Measurements from ENCODE around the gene OIP5.
"Not testable (repeated sequence)": the region's sequence is repeated elsewhere in the genome, so short reads cannot be mapped to it uniquely, and the experiment has no call there.

OIP5 gene

DNA sequence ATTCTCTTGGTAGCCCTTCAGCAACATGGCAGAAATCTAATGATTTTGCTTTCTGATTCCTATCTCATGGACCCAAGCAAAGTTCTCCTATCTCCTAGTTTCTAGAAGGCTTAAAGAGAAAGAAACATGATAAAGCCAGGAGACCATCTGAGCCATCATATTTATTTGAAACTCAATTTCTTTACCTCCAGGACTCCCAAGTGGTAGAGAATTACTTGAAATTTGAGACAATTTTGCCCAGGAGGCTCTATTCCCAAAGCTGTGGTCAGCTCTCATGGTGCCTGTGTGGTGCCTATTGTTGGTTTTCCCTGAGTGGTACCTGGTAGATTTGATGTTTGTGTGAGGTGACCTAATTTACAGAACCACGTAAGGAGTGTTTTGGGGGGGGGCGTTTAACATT lies 62.5 kb downstream of the OIP5 start:
- WGBS (ENCODE audit: extremely low coverage, insufficient coverage, insufficient read length), result no CpG with 5 or more reads among the region's 2 CpGs
- no peak overlapping the region for H3K9ac ChIP-seq (ENCODE audit: low read length)
- no peaks in the 10 kb centered on the region for H3K9me3 ChIP-seq (ENCODE audit: insufficient read depth, low read depth, low read length)

GRCh38 chr15:41263891-41264351 lies 68.5 kb downstream of the OIP5 start:
- Histone ChIP-seq H3K4me1 (ENCODE audit: control insufficient read depth in 1 of 2, insufficient read depth in 2 of 2, low read length in 2 of 2) (peaks cover 0 to 2% of the 10 kb centered on the region in 2 experiments), H3K79me1 (ENCODE audit: low read length) (no peaks in the 10 kb centered on the region), H3K4me3 (ENCODE audit: low read depth, low read length) (no peak overlapping the region), H4K12ac (ENCODE audit: low read depth, low read length) (no peak overlapping the region), H2BK12ac (ENCODE audit: low read length) (no peak overlapping the region), H2AK5ac (ENCODE audit: low read length) (no peak overlapping the region), H3K18ac (ENCODE audit: low read length) (no peak overlapping the region), H2BK5ac (ENCODE audit: low read depth, low read length, poor library complexity) (no peak overlapping the region), H3K4ac (ENCODE audit: low read depth, low read length) (no peak overlapping the region), H3K36me3 (ENCODE audit: control insufficient read depth in 1 of 2, insufficient read depth in 2 of 2, low read length in 2 of 2) (peaks cover 11 to 12% of the 10 kb centered on the region in 2 experiments), H3K9ac (ENCODE audit: low read length) (no peak overlapping the region), H3K79me2 (ENCODE audit: control insufficient read depth, insufficient read depth, low read length, poor library complexity) (no peaks in the 10 kb centered on the region), H3K4me2 (ENCODE audit: low read length) (no peak overlapping the region), H3K23ac (ENCODE audit: low read length) (no peak overlapping the region), H2AFZ (ENCODE audit: insufficient read depth, low read length, poor library complexity) (no peak overlapping the region), H3K27ac (ENCODE audit: low read depth, low read length) (no peak overlapping the region), H2BK120ac (ENCODE audit: insufficient read depth, low read length, poor library complexity) (no peak overlapping the region), H3K14ac (ENCODE audit: low read length) (no peak overlapping the region), H3K9me3 (ENCODE audit: insufficient read depth, low read depth, low read length) (no peaks in the 10 kb centered on the region), H4K91ac (ENCODE audit: low read depth, low read length) (no peak overlapping the region), H3K27me3 (ENCODE audit: insufficient read depth, low read length) (no peaks in the 10 kb centered on the region), H4K8ac (ENCODE audit: low read depth, low read length) (no peak overlapping the region)
- DNase-seq, result no peak
- no CpG with 5 or more reads among the region's 6 CpGs for WGBS (ENCODE audit: extremely low coverage, insufficient coverage, insufficient read length)

More for the DNA sequence above, 62.5 kb downstream of the OIP5 start:
- H3K79me1 ChIP-seq (ENCODE audit: low read length), result no peaks in the 10 kb centered on the region
- H2BK120ac ChIP-seq (ENCODE audit: insufficient read depth, low read length, poor library complexity), result no peak overlapping the region
- H3K4me3 ChIP-seq (ENCODE audit: low read depth, low read length), result no peak overlapping the region
- H2AFZ ChIP-seq (ENCODE audit: insufficient read depth, low read length, poor library complexity), result no peak overlapping the region
- H3K23ac ChIP-seq (ENCODE audit: low read length), result no peak overlapping the region
- no peak overlapping the region for H4K12ac ChIP-seq (ENCODE audit: low read depth, low read length)
- no peaks in the 10 kb centered on the region for H3K4me1 ChIP-seq (ENCODE audit: control insufficient read depth in 1 of 2, insufficient read depth in 2 of 2, low read length in 2 of 2)
- no peak overlapping the region for H4K91ac ChIP-seq (ENCODE audit: low read depth, low read length)
- H3K36me3 ChIP-seq (ENCODE audit: control insufficient read depth in 1 of 2, insufficient read depth in 2 of 2, low read length in 2 of 2), result peaks cover 16 to 18% of the 10 kb centered on the region in 2 experiments
- no peak for DNase-seq
- H3K27ac ChIP-seq (ENCODE audit: low read depth, low read length), result no peak overlapping the region
- no peak overlapping the region for H3K4ac ChIP-seq (ENCODE audit: low read depth, low read length)
- no peak overlapping the region for H2AK5ac ChIP-seq (ENCODE audit: low read length)
- H3K79me2 ChIP-seq (ENCODE audit: control insufficient read depth, insufficient read depth, low read length, poor library complexity), result no peaks in the 10 kb centered on the region
- no peak overlapping the region for H3K4me2 ChIP-seq (ENCODE audit: low read length)
- no peaks in the 10 kb centered on the region for H3K27me3 ChIP-seq (ENCODE audit: insufficient read depth, low read length)
- H3K14ac ChIP-seq (ENCODE audit: low read length), result no peak overlapping the region
- H3K18ac ChIP-seq (ENCODE audit: low read length), result no peak overlapping the region
- H2BK12ac ChIP-seq (ENCODE audit: low read length), result no peak overlapping the region
- no peak overlapping the region for H4K8ac ChIP-seq (ENCODE audit: low read depth, low read length)
- no peak overlapping the region for H2BK5ac ChIP-seq (ENCODE audit: low read depth, low read length, poor library complexity)

DNA sequence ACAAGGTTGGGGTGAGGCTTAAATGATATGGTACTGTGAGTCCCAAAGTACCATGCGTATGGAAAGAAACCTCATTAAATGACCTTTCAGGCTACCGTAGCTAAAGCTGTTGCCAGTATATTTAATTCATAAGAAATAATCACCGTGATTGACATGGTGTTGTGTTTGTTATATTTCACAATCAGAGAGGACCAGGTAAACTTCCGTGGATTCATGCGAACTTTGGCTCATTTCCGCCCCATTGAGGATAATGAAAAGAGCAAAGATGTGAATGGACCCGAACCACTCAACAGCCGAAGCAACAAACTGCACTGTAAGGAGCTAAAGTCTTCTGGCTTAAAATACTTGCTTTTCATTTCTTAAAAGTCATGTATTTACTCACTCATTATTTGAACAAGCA lies 69.8 kb downstream of the OIP5 start:
- Histone ChIP-seq H2AFZ (ENCODE audit: insufficient read depth, low read length, poor library complexity) (no peak overlapping the region), H3K14ac (ENCODE audit: low read length) (no peak overlapping the region), H3K79me1 (ENCODE audit: low read length) (no peaks in the 10 kb centered on the region), H3K27me3 (ENCODE audit: insufficient read depth, low read length) (no peaks in the 10 kb centered on the region), H3K36me3 (ENCODE audit: control insufficient read depth in 1 of 2, insufficient read depth in 2 of 2, low read length in 2 of 2) (peaks cover 7 to 14% of the 10 kb centered on the region in 2 experiments), H3K27ac (ENCODE audit: low read depth, low read length) (no peak overlapping the region), H3K9me3 (ENCODE audit: insufficient read depth, low read depth, low read length) (no peaks in the 10 kb centered on the region), H3K4me1 (ENCODE audit: control insufficient read depth in 1 of 2, insufficient read depth in 2 of 2, low read length in 2 of 2) (peaks cover 0 to 2% of the 10 kb centered on the region in 2 experiments), H3K9ac (ENCODE audit: low read length) (no peak overlapping the region), H2AK5ac (ENCODE audit: low read length) (no peak overlapping the region), H4K91ac (ENCODE audit: low read depth, low read length) (no peak overlapping the region), H2BK12ac (ENCODE audit: low read length) (no peak overlapping the region), H3K18ac (ENCODE audit: low read length) (no peak overlapping the region), H3K4ac (ENCODE audit: low read depth, low read length) (no peak overlapping the region), H4K8ac (ENCODE audit: low read depth, low read length) (no peak overlapping the region), H3K79me2 (ENCODE audit: control insufficient read depth, insufficient read depth, low read length, poor library complexity) (no peaks in the 10 kb centered on the region), H2BK5ac (ENCODE audit: low read depth, low read length, poor library complexity) (no peak overlapping the region), H2BK120ac (ENCODE audit: insufficient read depth, low read length, poor library complexity) (no peak overlapping the region), H3K23ac (ENCODE audit: low read length) (no peak overlapping the region), H3K4me3 (ENCODE audit: low read depth, low read length) (no peak overlapping the region), H4K12ac (ENCODE audit: low read depth, low read length) (no peak overlapping the region), H3K4me2 (ENCODE audit: low read length) (no peak overlapping the region)
- no peak for DNase-seq
- WGBS (ENCODE audit: extremely low coverage, insufficient coverage, insufficient read length), result no CpG with 5 or more reads among the region's 8 CpGs

DNA sequence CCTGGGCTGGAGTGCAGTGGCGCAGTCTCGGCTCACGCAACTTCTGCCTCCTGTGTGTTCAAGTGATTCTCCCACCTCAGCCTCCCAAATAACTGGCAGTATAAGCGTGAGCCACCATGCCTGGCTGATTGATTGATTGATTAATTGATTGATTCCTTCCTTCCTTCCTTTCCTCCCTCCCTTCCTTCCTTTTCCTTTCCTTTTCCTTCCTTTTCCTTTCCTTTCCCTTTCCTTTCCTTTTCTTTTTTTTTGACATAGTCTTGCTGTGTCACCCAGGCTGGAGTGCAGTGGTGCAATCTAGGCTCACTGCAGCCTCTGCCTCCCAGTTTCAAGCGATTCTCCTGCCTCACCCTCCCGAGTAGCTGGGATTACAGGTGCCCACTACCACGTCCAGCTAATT lies 71.5 kb downstream of the OIP5 start:
- not testable (repeated sequence) for H3K79me1 ChIP-seq (ENCODE audit: low read length); H2AK5ac ChIP-seq (ENCODE audit: low read length); H3K4me3 ChIP-seq (ENCODE audit: low read depth, low read length); H4K91ac ChIP-seq (ENCODE audit: low read depth, low read length); H3K23ac ChIP-seq (ENCODE audit: low read length); H4K12ac ChIP-seq (ENCODE audit: low read depth, low read length); H2BK5ac ChIP-seq (ENCODE audit: low read depth, low read length, poor library complexity); H3K27ac ChIP-seq (ENCODE audit: low read depth, low read length); H3K9ac ChIP-seq (ENCODE audit: low read length); H2AFZ ChIP-seq (ENCODE audit: insufficient read depth, low read length, poor library complexity); H2BK120ac ChIP-seq (ENCODE audit: insufficient read depth, low read length, poor library complexity); H3K27me3 ChIP-seq (ENCODE audit: insufficient read depth, low read length); H3K79me2 ChIP-seq (ENCODE audit: control insufficient read depth, insufficient read depth, low read length, poor library complexity); H3K4me2 ChIP-seq (ENCODE audit: low read length); H3K9me3 ChIP-seq (ENCODE audit: insufficient read depth, low read depth, low read length); H3K14ac ChIP-seq (ENCODE audit: low read length); DNase-seq; H2BK12ac ChIP-seq (ENCODE audit: low read length); H3K4me1 ChIP-seq (ENCODE audit: control insufficient read depth in 1 of 2, insufficient read depth in 2 of 2, low read length in 2 of 2); H3K4ac ChIP-seq (ENCODE audit: low read depth, low read length); H4K8ac ChIP-seq (ENCODE audit: low read depth, low read length); H3K18ac ChIP-seq (ENCODE audit: low read length)
- WGBS (ENCODE audit: extremely low coverage, insufficient coverage, insufficient read length), result no CpG with 5 or more reads among the region's 7 CpGs
- peaks cover 7 to 14% of the 10 kb centered on the region in 2 experiments for H3K36me3 ChIP-seq (ENCODE audit: control insufficient read depth in 1 of 2, insufficient read depth in 2 of 2, low read length in 2 of 2)
